DMS79 (cell line): ENCODE data around the gene CFAP97.
"Not testable (repeated sequence)": the region's sequence is repeated elsewhere in the genome, so short reads cannot be mapped to it uniquely, and the experiment has no call there.

Experiments
- DNase-seq: peaks from one replicate; lab custom pipeline; 2025; lab: John Stamatoyannopoulos, UW

The CFAP97 gene

DNA sequence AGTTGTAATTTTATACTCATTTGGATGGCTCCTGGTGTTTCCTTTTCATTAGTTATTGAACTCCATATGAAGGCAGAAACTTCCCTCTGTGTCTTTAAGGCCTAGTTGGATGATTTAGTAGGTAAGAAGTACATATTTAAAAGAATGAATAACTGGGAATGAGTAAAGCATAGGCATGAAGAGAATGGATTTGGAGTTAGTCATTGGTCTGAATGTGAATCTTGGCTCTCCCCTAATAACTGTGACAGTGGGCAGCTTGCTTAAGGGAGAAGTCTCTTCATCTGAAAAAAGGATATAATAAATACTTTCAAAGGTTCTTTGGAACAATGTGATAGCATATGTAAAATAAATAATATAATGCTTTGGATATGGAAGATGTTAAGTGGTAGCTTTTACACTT is 18.8 kb upstream of the CFAP97 start:
- DNase-seq, result no peak

DNA sequence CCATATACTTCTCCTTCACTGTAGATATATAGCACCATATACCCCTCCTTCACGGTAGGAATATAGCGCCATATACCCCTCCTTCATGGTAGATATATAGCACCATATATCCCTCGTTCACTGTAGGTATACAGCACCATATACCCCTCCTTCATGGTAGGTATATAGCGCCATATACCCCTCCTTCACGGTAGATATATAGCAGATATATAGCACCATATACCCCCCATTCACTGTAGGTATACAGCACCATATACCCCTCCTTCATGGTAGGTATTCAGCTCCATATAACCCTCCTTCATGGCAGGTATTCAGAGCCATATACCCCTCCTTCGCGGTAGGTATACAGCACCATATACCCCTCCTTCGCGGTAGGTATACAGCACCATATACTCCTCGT is 18.1 kb upstream of the CFAP97 start:
- no peak for DNase-seq

DNA sequence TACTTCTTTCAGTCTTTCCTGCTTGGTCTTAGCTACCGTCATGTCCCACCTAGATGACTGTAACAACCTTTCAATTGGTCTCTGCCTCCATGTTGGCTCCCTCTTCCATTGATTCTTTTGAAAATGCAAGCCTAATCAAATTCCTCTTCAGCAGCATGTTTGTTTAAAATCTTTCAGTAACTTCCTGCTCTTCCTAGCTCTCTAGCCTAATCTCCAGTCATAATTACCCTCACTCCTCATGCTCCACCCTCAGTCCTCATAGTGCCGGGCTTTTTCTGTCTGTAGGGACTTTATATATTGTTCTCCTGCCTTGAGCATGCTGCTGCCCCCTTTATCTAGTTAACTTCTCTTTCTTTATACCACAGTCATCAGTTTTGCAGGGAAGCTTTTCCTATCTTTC is 17.7 kb upstream of the CFAP97 start:
- no peak for DNase-seq

DNA sequence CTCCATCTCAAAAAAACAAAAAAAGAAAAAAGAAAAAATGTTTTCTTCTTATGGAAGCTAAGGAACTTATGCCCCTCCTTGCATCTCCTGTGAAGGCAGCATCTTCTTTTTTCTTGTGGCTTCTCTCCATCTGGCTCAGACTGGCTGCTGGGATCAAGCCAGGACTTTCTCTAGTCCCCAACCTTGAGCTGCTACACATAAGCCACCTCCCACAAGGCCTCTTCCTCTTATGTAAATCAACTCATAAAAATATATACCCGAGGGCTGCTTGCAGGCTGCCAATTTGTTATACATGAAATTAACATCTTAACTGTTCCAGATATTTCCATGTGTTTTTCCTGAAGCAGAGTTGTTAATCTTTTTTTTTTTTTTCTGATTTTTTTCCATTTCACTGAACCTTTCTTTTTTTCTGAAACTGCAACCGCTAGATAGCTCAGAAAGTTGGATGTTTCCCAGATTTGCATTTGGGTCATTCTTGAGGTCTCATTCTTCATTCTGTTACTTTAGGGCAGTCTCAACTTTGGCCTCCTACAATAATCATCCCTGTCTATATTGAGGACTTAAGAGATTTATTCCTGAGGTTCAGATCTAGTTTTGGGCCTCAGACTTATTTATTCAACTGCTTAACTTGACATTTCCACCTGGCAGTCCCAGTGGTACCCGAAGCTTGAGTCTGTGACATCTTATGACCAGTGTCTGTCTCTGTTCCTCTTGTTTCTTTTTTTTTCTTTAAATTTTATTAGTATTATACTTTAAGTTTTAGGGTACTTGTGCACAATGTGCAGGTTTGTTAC is 15.9 kb upstream of the CFAP97 start:
- no peak for DNase-seq

DNA sequence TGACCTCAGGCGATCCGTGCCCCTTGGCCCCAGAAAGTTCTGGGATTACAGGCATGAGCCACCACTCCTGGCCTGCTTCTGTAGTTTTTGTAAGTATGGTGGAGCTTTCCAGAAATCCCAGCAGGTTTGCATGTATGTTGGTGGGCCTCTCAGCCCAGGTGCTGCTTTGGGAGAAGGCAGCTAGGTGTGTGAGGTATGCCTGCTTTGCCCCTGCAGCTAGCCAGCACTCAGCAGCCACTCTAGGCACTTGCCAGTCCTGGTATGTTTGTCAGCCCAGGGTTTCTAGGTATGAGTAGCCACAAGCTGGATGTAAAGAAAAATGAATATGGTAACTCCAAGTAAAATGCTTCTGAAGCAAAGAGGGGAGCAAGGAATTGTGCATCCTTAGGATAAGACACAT is 14.5 kb upstream of the CFAP97 start:
- DNase-seq, result no peak

DNA sequence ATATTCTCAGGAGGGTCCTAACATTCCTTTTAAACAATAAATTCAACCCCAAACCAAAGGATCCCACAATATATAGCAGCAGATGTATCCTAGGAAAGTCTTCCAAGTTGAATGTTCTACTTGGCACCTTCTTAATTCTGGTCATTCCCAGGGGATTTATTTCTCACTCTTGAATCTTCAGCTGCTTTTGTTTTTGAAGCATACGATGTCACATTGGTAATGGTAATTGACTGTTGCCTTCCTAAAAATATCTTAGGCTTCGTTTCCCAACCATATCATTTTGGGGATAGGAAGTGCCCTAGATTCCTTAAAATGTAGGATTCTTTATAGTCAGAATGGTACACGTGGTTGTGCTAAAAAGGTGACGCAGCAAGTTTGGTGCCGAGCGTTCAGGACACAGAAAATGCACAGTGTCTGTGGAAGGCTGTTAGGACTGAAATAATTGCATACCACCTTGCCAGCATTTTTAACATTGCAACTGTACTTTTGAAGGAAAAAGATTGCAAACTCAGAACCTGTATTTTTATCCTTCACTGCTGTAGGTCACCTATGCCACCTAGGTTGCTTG is 13.7 kb upstream of the CFAP97 start:
- no peak for DNase-seq

DNA sequence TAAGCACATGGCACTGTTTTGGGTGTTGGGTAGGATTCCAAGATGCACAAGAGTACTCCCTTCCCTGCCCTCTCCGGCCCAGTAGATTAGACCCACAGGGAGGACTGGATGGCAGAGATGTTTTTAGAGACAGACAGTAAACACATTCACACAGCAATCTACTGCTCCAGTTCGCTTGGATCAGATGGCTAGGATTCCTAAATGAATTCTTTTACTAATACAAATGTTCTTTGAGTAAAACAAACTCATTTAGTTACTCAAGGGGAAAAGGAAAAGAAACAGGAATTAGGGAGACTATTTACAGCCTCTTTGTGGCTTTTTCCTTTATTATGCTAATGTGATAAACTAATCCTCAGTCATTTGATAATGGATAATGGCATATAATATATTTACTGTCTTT is 11.5 kb upstream of the CFAP97 start:
- no peak for DNase-seq

DNA sequence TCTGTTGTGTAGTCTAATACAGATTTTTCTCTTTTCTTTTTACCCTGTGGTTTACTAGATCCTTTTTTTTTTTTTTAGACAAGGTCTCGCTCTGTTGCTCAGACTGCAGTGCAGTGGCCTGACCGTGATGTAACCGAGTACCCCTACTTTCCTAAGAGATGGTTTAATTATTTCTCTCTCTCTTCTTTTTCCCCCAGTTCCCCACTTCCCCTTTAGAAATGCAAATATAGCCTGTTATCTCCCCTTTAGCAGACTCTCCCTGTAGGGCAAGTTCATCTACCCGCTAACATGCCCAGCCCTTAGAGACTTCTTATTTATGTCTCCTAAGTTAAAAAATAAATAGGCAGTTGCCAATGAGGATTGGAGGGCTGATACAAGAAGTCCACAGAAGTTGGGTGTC is 10.1 kb upstream of the CFAP97 start:
- no peak for DNase-seq

DNA sequence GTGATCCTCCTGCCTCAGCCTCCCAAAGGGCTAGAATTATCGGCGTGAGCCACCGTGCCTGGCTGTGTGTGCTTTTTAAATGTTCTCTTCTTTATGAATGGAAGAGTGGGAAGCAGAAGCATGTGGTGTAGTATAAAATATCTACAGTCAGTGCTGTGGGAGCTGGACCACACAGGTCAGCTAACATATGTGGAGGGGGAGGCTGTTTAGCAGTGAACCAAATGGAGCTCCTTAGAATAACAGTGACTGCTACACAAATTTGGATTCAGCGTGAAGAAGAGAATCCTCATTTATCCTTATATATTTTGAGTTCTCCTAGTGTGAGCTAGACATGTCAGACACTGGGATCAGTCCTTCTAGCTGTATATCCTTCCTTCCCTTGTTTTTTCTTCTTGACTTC is 8.8 kb upstream of the CFAP97 start:
- no peak for DNase-seq

DNA sequence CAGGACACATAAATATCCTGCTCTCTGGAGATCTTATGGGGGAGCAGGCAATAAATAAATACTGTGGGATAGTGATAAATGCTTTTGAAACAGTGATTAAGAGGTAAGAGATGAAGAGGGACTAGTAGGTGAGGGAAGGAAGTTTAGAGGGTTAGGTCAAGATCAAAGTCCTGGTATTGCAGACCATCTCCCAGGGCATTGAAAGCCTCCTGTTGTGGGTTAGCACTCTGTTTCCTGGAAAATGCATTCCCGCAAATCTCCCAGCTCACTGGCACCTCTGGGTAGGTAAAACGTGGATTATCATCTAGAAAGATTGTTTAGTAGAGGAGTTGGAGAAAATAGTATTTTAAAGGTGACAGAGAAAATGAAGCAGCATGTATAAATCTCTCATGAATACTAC is 7.8 kb upstream of the CFAP97 start:
- DNase-seq, result no peak

DNA sequence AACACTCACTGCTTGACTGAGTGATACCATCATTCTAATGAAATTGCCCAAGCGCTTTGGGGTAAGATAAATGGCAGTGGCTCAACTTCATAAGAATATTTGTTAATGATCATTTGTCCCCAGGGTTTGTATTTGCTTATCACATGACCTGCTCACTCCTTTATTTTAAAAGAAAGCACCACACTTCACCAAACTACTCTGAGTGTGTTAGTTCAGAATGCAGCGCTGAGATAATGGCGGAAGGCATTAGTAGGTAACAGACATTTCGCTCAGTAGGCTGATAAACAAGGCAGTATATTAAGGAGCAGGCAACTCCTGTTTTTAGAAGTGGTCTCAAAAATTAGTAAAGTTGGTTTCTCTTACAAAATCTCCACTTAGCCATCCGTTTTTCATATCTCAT is 7.2 kb upstream of the CFAP97 start:
- no peak for DNase-seq

DNA sequence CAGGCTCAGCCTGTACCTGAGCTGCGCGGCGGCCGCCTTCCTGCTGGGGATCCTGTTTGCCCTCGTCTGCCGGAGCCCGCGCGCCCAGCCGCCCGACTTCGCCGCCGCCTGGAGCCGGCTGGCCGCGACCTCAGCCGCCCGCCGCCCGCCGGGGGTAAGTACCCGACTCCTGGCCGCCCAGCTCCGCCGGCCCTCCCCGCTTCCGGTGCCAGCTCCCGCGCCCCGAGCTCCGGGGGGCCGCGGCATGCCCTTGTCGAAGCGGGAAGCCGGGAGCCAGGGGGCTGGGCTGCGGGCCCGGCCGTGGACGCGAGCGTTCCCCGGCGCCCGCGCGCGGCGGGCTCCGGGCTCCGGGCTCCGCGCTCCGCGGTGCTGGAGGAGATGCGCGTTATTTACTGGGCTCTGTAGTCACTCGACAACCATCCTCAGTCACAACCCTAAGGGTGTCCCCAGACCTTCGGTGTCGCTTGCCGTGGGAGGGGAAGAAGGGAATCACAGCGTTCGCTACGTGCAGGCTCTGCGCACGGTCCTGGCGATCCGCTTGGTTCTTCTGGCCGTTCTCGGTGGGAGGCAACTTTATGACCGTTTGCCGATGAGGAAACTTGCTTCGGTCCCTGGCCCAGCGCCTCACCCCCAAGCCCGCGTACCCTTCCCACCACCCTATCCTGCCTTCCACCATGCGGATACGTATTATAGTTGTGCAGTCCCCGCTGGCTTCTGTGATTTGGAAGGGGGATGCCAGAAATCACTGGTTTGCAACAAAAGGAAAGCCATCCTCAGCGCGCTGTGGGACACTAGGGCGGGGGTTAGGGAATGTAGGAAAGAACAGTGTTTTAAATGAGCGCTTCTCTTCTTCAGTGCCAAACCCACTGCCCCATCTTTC is 6.5 kb upstream of the CFAP97 start:
- DNase-seq, result no peak

DNA sequence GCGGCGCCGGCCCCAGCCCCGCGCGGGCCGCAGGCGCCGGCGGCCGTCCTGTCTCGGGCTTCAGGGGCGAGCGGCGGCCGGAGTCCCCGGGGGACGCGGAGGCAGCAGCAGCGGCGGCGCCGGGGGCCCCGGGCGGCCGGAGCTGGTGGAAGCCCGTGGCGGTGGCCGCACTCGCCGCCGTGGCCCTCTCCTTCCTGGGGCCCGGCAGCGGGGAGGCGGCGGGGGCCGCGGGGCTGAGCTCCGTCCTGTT is 6.0 kb upstream of the CFAP97 start:
- not testable (repeated sequence) for DNase-seq

DNA sequence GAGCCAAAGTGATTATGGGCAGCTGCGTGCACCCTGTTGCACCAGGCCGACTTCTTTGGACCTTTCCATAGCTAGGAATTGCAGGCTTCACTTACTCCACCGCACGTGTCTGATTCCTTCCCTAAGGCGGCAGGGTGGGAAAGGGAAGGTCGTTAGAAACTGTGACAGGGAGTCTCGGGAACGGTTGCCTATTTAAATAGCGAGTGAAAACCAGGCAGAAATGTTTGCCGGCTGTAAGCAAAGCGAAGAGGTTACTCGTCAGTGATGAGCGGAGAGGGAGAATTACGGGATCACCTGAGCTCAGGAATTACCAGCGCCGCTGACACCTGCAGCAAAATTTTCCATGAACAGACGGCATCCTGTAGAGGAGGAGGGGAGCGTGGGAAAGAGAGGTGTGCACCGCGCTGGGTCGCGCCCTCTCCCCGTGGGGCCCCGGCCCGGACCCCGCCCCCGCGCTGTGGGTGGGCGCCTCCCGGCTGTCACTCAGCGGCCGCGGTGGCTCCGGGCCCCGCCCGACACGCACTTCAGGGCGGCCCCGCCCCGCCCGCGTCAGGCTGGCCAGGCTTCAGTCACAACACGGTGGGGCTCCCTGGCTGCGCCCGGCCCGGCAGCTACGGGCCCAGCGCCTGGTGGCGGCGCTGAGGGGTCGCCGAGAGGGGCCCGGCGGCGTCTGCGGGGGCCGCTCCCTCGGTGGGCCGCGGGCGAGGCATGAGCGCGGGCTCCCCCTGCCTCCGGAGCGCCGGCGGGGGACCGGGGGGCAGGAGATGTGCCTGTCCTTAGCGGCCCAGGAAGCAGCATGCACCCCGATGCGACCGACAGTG is 5.4 kb upstream of the CFAP97 start, which contains the start of gene SNX25:
TSS of gene SNX25 (plus strand) at position 568 of the 821 bp plus-strand sequence. CDS start at position 797, 229 bp downstream.
- DNase-seq, result peak; percentile 30

DNA sequence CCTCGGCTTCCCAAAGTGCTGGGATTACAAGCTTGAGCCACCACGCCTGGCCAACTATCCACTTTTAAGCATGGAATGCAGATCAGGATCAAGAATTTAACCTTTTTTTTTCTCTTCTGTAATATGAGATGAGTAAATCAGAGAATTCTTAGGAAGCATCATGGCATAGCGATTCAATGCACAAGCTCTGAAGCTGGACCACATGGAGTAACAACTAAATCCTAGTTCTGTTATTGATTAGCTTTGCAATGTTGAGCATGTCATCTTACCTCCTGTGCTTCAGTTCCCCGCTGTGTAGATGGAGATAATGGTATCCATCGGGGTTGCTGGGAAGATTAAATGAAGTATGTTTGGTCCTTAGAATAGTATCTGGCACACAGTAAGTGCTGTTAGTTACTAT is 3.7 kb upstream of the CFAP97 start:
- DNase-seq, result no peak

DNA sequence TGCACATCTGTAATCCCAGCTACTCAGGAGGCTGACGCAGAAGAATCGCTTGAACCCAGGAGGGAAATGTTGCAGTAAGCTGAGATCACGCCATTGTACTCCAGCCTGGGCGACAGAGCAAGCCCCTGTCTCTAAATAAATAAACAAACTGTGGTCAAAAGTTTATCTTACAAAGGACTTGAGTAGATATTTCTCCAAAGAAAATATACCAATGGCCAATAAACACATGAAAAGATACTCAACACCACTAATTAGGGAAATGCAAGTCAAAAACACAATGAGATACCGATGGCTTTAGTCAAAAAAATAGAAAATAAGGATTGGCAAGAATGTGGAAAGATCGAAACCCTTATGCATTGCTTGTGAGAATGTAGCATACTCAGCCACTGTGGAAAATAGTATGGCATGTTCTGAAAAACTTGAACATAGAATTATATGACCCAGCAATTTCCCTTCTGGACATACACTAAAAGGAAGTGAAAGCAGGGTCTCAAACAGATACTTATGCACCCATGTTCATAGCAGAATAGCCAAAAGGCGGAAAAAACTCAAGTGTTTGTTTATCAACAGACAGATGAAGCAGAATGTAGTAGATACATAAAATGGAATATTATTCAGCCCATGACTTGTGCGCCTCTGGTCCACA is 2.0 kb upstream of the CFAP97 start:
- no peak for DNase-seq

DNA sequence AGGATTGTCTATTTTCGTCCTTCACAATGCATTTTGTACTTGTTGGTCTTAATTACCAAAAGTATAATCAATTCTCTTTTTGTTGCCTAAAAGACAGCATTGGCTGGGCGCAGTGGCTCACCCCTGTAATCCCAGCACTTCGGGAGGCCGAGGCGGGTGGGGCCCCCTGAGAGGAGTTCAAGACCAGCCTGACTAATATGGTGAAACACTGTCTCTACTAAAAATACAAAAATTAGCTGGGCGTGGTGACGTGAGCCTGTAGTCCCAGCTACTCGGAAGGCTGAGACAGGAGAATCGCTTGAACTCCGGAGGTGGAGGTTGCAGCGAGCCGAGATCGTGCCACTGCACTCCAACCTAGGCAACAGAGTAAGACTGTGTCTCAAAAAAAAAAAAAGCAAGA is 1.3 kb upstream of the CFAP97 start:
- DNase-seq, result not testable (repeated sequence)

DNA sequence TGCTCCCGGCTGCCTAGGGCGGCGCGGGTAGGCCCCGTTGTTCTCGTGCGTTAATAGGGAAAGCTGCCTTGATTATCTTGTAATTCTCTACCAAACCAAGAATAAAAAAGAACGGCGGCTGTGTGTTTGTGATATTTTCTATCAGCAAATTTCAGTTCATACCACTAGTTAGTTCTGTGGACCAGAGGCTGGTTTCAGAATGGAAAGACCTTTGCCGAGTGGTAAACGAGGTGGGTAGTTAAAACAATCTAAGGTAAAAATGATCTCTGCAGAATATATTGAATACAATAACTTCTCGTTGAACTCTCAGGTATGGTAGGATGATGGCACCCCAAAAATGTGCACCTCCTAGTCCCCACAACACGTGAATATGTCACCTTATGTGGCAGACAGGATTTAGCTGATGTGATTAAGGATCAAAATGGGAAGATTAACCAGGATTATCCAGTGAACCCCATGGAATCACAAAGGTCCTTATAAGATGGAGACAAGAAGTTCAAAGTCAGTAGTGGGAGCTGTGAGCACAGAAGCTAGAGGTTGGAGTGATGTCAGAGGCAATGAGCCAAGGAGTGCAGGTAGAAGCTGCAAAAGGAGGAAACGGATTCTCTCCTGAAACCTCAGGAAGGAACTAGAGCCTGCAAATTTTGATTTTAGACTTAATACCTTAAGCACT is 574 bp upstream of the CFAP97 start:
- no peak for DNase-seq

DNA sequence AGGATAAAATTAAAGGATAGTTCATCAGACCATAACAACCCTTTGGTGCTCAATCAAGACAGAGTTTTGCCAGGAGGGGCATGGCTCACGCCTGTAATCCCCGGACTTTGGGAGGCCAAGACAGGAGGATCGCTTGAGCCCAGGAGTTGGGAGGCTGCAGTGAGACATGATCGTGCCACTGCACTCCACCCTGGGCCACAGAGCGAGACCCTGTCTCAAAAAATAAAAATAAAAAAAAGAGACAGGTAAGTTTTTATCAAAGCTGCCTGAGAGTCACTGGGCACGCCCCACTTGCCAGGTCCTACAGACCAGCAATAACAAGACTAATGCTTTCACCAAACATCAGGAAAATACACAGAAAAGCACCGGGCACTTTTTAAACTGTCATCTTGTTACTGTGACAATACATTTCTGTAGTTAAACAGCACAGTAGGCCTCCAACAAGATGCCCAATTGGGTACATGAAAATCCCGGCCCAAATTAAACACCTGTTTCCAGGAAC is 765 bp downstream of the CFAP97 start:
- no peak for DNase-seq

DNA sequence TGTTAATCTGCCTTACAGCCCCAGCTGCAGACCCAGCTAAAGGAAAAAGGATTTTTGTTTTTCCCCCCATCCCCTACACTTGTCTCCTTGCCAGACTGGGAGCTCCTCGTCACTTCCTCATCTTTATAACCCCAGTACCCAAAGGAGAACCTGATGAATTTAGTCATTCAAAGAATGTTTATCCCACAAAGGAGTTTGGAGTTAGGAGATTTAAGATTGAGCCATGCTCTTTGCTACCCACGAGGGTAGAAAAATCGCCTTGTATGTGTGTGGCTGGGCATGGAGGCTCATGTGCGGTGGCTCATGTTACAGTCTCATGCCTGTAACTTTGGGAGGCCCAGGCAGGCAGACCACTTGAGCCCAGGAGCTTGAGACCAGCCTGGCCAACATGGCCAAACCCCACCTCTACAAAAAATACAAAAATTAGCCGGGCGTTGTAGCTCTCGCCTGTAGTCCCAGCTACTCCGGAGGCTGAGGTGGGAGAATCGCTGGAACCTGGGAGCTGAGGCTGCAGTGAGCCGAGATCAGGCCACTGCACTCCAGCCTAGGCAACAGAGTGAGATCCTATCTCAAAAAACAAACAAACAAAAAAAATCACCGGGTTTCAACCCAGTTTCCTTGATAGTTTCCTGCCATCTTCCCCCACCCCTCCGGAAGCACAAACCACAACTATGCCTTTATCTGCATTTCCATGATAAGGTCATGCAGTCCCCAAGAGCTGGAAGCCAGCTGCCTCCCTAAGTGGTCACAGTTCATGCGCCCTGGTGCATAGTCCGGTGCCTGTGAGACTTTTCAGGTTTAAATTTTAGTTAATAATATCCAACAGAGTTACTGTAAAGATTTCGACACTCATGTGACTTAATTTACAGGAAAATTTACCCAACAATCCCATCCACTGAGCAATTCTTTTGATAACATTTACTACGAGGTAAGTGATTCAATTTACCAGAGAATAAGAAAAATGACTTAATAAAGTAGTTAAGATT is 1.5 kb downstream of the CFAP97 start:
- no peak for DNase-seq
